T-cell (primary cell): ENCODE measurements around the gene XAF1. TPM values are rescaled to one million over a fixed set of nuclear protein-coding genes. Genes with fewer than 3 reads are reported as not detected.

Experiments used
- ATAC-seq, 4 experiments: fragments of 200-7000 bp in 3 of 4; fragments of 150-1000 bp in 1 of 4; cut with Tn5 transposase; replicated peaks in 1 of 4; 1 replicate in 3 of 4; 2 replicates in 1 of 4; pipeline ENCODE4 v1.10.0; 2021; ENCODE audit warnings: moderate library complexity in 3 of 4, mild to moderate bottlenecking in 2 of 4, moderate number of reproducible peaks in 1 of 4
- CTCF ChIA-PET, 2 donors: fragments of 300-600 bp; sonication (Branson Sonifier 250); formaldehyde crosslinking; loops; one replicate each; lab custom pipeline; 2022; ENCODE audit warnings: antibody characterized with exemption in 2 of 2; lab: Charles Lee
- POLR2A ChIA-PET, 2 donors: fragments of 300-600 bp; sonication (Branson Sonifier 250); formaldehyde crosslinking; loops; one replicate each; lab custom pipeline; 2022; ENCODE audit warnings: antibody characterized with exemption in 2 of 2; lab: Charles Lee
- DNase-seq, 35 experiments: peaks; one replicate each; pipeline versions ENCODE4 v3.0.0 to v3.0.0-alpha.2; 2013 to 2023
- H3K27ac ChIP-seq: one replicate; pipeline ENCODE4 v1.5.1; 2013; ENCODE audit warnings: low read length
- H3K27me3 ChIP-seq, 2 experiments: replicated peaks in 1 of 2; 1 replicate in 1 of 2; 2 replicates in 1 of 2; pipeline versions ENCODE4 v1.6.1 to v1.7.0; 2013; ENCODE audit warnings: low read length in 1 of 2, mixed read lengths in 1 of 2; ENCODE audit not compliant: control insufficient read depth in 2 of 2, insufficient read depth in 2 of 2; ENCODE audit errors: extremely low read depth in 1 of 2
- H3K36me3 ChIP-seq, 2 donors: 1 replicate in 1 of 2; 2 replicates in 1 of 2; pipeline versions ENCODE4 v1.6.1 to v1.7.0; 2013; ENCODE audit warnings: low read length in 1 of 2; ENCODE audit not compliant: control insufficient read depth in 2 of 2, insufficient read depth in 1 of 2; ENCODE audit errors: extremely low read depth in 1 of 2
- H3K4me1 ChIP-seq, 2 experiments: 1 replicate in 1 of 2; 2 replicates in 1 of 2; pipeline versions ENCODE4 v1.6.1 to v1.7.0; 2013; ENCODE audit warnings: low read length in 2 of 2, mixed read lengths in 1 of 2; ENCODE audit not compliant: insufficient read depth in 2 of 2, control insufficient read depth in 1 of 2; ENCODE audit errors: extremely low read depth in 1 of 2
- H3K4me3 ChIP-seq, 2 donors: 1 replicate in 1 of 2; 2 replicates in 1 of 2; pipeline versions ENCODE4 v1.5.1 to v1.7.0; 2013; ENCODE audit warnings: mild to moderate bottlenecking in 2 of 2, low read length in 1 of 2, moderate library complexity in 1 of 2; ENCODE audit not compliant: control insufficient read depth in 1 of 2; ENCODE audit errors: extremely low read depth in 1 of 2
- H3K9me3 ChIP-seq: 2 replicates; pipeline ENCODE4 v1.7.0; 2013
- H3K27ac Mint-ChIP-seq, 2 donors: one replicate each; pipeline ENCODE4 v1.8.0; 2020 to 2021; ENCODE audit warnings: mild to moderate bottlenecking in 2 of 2, mixed read lengths in 2 of 2
- H3K27me3 Mint-ChIP-seq, 2 donors: one replicate each; pipeline ENCODE4 v1.8.0; 2021 to 2022; ENCODE audit warnings: mixed read lengths in 2 of 2
- H3K36me3 Mint-ChIP-seq: one replicate; pipeline ENCODE4 v1.8.0; 2021; ENCODE audit warnings: mixed read lengths
- H3K4me1 Mint-ChIP-seq, 3 donors: one replicate each; pipeline ENCODE4 v1.8.0; 2020 to 2022; ENCODE audit warnings: mixed read lengths in 3 of 3, mild to moderate bottlenecking in 1 of 3
- H3K4me3 Mint-ChIP-seq, 3 donors: one replicate each; pipeline ENCODE4 v1.8.0; 2020 to 2022; ENCODE audit warnings: mild to moderate bottlenecking in 3 of 3, mixed read lengths in 3 of 3, moderate library complexity in 3 of 3
- H3K9me3 Mint-ChIP-seq, 3 donors: one replicate each; pipeline ENCODE4 v1.8.0; 2020 to 2022; ENCODE audit warnings: mixed read lengths in 3 of 3
- WGBS: methylation state at CpG from one replicate; pipeline ENCODE4 v1.1.5; 2013; ENCODE audit warnings: missing lambda C conversion rate; ENCODE audit not compliant: insufficient coverage; 5-methylcytosine and 5-hydroxymethylcytosine counted together
- total RNA-seq, 35 experiments: library from RNA in 6 of 35; stranded (reverse) in 6 of 35; fragments of 120-200 nt in 1 of 35; gene quantifications; one replicate each; pipeline versions ENCODE4 v1.2.1 to v1.2.4 and lab custom pipeline; 2013 to 2026

XAF1 gene
- total RNA-seq, 5 donors from 2014 or later (not counting 1 experiment from before 2014, with no cell fraction given), result 38.2 to 114 (median 72.5) TPM

DNA sequence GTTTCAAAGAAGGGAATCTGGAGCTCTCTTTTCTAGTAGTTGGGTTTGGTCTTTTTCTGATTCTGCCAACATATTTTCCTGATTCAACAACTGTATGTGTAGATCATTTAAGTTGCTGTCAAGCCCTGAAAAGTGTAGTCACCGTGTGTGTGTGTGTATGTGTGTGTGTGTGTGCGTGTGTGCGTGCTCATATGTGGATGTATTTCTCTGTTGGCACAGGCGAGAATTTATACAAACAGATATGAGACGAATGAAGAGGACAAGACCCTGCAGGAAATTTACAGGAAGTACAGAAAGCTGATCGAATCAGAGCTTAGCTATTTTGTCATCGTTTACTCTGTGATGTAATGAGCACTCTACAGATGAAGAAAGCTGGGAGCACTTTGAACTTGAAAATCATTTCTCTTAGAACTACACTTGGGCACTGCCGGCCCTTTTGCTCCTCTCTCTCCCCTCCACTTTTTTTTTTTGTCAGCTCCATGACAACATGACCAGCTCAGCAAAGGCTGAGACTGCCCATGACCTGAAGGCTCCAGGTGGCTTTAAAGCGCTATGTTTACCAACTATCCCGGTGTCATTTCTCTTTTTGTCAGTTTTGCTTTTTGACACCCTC, 31.3 kb downstream of the XAF1 start:
- H3K27ac Mint-ChIP-seq, result no peak overlapping the region
- H3K36me3 Mint-ChIP-seq, result no peaks in the 10 kb centered on the region
- ATAC-seq (no peak), DNase-seq (no peak)
- H3K4me3 Mint-ChIP-seq, result no peak overlapping the region
- H3K4me1 Mint-ChIP-seq, result peaks cover 0 to 7% (median 5%) of the 10 kb centered on the region in 3 donors
- Histone ChIP-seq H3K9me3 (no peaks in the 10 kb centered on the region), H3K36me3 (no peaks in the 10 kb centered on the region), H3K4me3 (no peak overlapping the region), H3K27me3 (peaks cover 0 to 23% of the 10 kb centered on the region in 2 experiments), H3K4me1 (peaks cover 0 to 2% of the 10 kb centered on the region in 2 experiments), H3K27ac (no peak overlapping the region)
- ChIA-PET CTCF (interaction anchor here (0.6 kb wide), 2 partner anchors 31 to 263 kb away, joined by 3 read pairs; no protein-coding TSS in a partner anchor), POLR2A (interaction anchor here in 1 of 2 donors (0.5 to 0.6 kb wide), 2 partner anchors 16 to 55 kb away, joined by 3 read pairs; no protein-coding TSS in a partner anchor)
- WGBS, result 63% methylated on average over 5 of the region's 10 CpGs
- peaks cover 56 to 73% of the 10 kb centered on the region in 2 donors for H3K27me3 Mint-ChIP-seq
- H3K9me3 Mint-ChIP-seq, result peaks cover 14 to 35% (median 25%) of the 10 kb centered on the region in 3 donors

DNA sequence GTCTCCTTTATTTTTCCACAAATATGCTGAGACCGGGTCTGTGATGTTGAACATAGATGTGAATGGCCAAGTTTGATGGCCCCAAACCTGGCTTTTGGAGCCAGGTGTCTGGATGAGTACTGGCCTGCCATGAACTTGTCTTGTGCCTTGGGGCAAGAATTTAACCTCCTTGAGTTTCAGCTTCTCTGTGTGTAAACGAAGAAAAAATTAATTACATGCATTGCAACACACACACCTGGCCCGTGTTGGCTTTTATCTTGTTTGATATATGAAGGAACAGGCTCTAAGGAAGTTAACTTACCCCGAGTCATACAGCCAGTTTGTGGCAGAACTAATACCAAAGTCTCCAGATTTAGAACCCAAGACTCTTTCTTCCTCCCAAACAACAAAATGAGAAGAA, 33.3 kb downstream of the XAF1 start:
- no CpG with 5 or more reads among the region's 4 CpGs for WGBS
- Mint-ChIP-seq H3K9me3 (peaks cover 7 to 16% (median 11%) of the 10 kb centered on the region in 3 donors), H3K27ac (no peak overlapping the region), H3K27me3 (peaks cover 59 to 68% of the 10 kb centered on the region in 2 donors), H3K4me3 (no peak overlapping the region), H3K36me3 (no peaks in the 10 kb centered on the region), H3K4me1 (peaks cover 0 to 7% (median 5%) of the 10 kb centered on the region in 3 donors)
- H3K27ac ChIP-seq, result no peak overlapping the region
- H3K9me3 ChIP-seq, result no peaks in the 10 kb centered on the region
- ChIA-PET CTCF (no interaction called here), POLR2A (no interaction called here)
- peaks cover 0 to 2% of the 10 kb centered on the region in 2 experiments for H3K4me1 ChIP-seq
- H3K4me3 ChIP-seq, result no peak overlapping the region
- peaks cover 0 to 26% of the 10 kb centered on the region in 2 experiments for H3K27me3 ChIP-seq
- H3K36me3 ChIP-seq, result no peaks in the 10 kb centered on the region
- DNase-seq (no peak), ATAC-seq (no peak)

DNA sequence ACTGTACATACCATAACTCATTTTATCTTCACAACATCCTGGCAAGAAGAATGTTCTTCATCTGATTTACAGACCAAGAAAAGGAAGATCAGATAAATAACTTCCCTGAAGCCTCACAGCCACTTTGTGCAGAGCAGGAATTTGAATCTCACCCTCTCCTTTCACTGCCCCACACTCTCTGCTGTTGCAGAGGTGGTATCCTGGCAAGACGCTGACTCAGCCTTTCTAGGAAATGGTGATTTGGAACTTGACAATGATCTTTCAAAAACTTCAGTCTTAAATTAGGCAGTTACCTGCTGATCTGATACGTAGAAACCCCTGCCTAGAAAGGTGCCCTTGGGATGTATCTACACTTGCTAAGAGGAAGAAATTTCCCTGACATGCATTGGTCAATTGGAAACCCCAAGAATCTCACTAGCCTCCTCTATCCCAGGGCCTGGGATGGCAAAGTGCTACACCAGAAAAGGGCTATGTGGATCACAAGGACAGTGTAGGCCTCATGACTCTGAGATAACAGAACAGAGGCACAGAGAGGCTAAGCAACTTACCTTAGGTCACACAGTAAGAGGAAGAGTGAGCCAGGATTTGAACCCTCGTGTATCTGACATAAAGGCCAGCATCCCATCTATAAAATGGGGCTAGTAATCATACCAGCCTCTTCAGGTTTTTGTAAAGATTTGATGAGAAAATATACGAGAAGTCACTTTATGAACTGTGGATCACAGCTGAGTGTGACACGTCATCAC, 38.1 kb downstream of the XAF1 start:
- Histone ChIP-seq H3K27ac (no peak overlapping the region), H3K9me3 (no peaks in the 10 kb centered on the region), H3K4me3 (no peak overlapping the region), H3K4me1 (no peaks in the 10 kb centered on the region), H3K36me3 (no peaks in the 10 kb centered on the region), H3K27me3 (peaks cover 0 to 15% of the 10 kb centered on the region in 2 experiments)
- DNase-seq, result no peak
- Mint-ChIP-seq H3K36me3 (no peaks in the 10 kb centered on the region), H3K4me3 (no peak overlapping the region), H3K9me3 (no peaks in the 10 kb centered on the region), H3K4me1 (no peaks in the 10 kb centered on the region), H3K27ac (no peak overlapping the region), H3K27me3 (peaks cover 38 to 50% of the 10 kb centered on the region in 2 donors)
- CTCF ChIA-PET, result no interaction called here
- no peak for ATAC-seq
- POLR2A ChIA-PET, result no interaction called here
- 71% methylated on average over 2 of the region's 5 CpGs for WGBS

DNA sequence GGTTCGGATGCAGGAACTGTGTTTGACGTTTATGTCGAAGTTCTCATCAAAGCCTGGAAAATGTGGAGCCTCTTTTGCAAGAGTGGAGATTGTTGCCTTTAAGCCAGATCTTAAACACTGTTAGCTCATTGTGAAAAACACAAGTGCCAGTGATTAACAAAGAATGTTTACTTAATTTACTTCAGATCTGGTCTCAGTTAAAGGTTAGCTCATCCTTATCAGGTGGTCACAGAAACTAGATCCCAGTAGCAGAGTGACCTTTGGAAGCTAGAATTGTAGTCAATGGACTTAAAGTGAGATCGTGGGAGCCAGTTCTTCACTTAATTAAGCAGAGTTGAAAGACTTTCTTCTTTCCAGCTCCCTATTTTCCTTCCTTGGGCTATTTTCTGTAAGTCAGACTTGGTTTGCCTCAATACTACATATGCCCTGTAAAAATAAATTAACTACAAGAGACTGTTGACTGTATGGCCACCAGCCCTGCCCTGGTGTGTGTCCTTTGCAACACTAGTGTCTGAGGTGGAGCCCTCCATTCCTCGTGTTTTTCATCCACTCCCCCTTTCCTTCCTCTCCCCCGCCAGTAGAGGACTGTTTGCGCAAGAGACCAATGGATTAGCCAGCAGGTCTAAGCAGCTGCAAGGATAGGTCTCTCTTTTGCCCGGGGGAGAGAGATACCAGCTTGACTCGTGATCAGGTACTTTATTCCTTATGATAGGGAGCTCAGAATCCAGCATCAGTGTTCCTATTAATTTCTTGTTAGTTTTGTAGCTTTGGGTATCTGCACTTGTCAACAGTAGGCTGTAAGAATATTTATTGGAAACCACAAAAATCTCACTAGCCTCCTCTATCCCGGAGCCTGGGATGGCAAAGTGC, 40.4 kb downstream of the XAF1 start:
- WGBS, result 81% methylated on average over 4 of the region's 10 CpGs
- H3K9me3 Mint-ChIP-seq, result no peaks in the 10 kb centered on the region
- H3K27me3 Mint-ChIP-seq, result peaks cover 15 to 32% of the 10 kb centered on the region in 2 donors
- no peaks in the 10 kb centered on the region for H3K4me1 Mint-ChIP-seq
- no peak overlapping the region for H3K4me3 ChIP-seq
- ATAC-seq (no peak), DNase-seq (no peak)
- no peaks in the 10 kb centered on the region for H3K36me3 Mint-ChIP-seq
- H3K9me3 ChIP-seq, result no peaks in the 10 kb centered on the region
- H3K27ac Mint-ChIP-seq, result no peak overlapping the region
- CTCF ChIA-PET, result interaction anchor here in 1 of 2 donors (0.6 kb wide), 1 partner anchor 78 kb away, joined by 3 read pairs; no protein-coding TSS in a partner anchor
- no peaks in the 10 kb centered on the region for H3K4me1 ChIP-seq
- no peak overlapping the region for H3K27ac ChIP-seq
- no peak overlapping the region for H3K4me3 Mint-ChIP-seq
- H3K36me3 ChIP-seq, result no peaks in the 10 kb centered on the region
- POLR2A ChIA-PET, result no interaction called here
- H3K27me3 ChIP-seq, result peaks cover 0 to 11% of the 10 kb centered on the region in 2 experiments

DNA sequence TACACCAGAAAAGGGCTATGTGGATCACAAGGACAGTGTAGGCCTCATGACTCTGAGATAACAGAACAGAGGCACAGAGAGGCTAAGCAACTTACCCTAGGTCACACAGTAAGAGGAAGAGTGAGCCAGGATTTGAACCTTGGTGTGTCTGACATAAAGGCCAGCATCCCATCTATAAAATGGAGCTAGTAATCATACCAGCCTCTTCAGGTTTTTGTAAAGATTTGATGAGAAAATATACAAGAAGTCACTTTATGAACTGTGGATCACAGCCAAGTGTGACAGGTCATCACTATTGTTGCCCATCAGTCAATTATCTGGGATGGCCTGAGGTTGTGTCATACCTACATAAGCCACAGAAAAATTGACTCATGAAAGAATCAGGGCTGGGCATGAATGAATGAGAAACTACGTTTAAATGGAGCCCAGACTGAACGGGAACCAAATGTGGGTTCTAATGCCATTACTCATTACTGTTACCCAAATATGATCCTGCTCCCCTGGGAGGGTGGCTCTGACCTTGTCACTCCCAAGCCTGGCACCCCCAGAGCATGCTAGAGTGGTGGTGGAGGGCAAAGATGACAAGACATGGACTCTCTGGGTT, 41.1 kb downstream of the XAF1 start:
- ATAC-seq (no peak), DNase-seq (no peak)
- peaks cover 10 to 31% of the 10 kb centered on the region in 2 donors for H3K27me3 Mint-ChIP-seq
- H3K4me1 Mint-ChIP-seq, result no peaks in the 10 kb centered on the region
- ChIA-PET CTCF (no interaction called here), POLR2A (no interaction called here)
- H3K9me3 Mint-ChIP-seq, result no peaks in the 10 kb centered on the region
- H3K4me3 ChIP-seq, result no peak overlapping the region
- H3K27me3 ChIP-seq, result peaks cover 0 to 5% of the 10 kb centered on the region in 2 experiments
- H3K36me3 Mint-ChIP-seq, result no peaks in the 10 kb centered on the region
- no peaks in the 10 kb centered on the region for H3K9me3 ChIP-seq
- no CpG with 5 or more reads among the region's 2 CpGs for WGBS
- H3K4me3 Mint-ChIP-seq, result no peak overlapping the region
- no peaks in the 10 kb centered on the region for H3K4me1 ChIP-seq
- no peak overlapping the region for H3K27ac Mint-ChIP-seq
- H3K36me3 ChIP-seq, result no peaks in the 10 kb centered on the region
- H3K27ac ChIP-seq, result no peak overlapping the region
